Iris pigment epithelial cell (primary cell): Measurements from ENCODE around the gene SMIM36.
"Not testable (repeated sequence)": the region's sequence is repeated elsewhere in the genome, so short reads cannot be mapped to it uniquely, and the experiment has no call there.

Source experiments
- DNase-seq: peaks from one replicate; pipeline ENCODE4 v3.0.0-alpha.2; 2011; ENCODE audit warnings: low read depth

SMIM36 gene

GRCh38 chr17:55510986-55511721 is at the start of gene SMIM36:
Gene SMIM36, minus strand, starts transcription at chr17:55511452.
- DNase-seq = no peak

GRCh38 chr17:55555772-55556171 is 44.5 kb upstream of the SMIM36 start:
- DNase-seq = no peak

DNA sequence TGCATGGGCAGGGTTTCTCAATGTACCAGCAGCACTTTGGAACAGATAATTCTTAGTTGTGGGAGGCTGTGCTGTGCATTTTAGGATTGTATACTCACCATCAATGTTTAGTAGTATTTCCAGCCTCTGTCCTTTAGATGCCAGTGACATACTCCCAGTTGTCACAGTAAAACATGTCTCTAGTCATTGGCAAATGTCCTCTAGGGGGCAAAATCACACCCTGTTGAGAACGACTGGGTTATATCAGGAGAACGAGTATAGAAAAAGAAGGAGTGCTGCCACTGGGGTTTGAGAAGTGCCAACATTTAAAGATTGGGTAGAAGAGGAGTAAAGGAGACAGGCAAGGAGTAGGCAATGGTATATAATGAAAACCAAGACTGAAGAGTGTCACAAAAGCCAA is 37.9 kb upstream of the SMIM36 start:
- no peak for DNase-seq

DNA sequence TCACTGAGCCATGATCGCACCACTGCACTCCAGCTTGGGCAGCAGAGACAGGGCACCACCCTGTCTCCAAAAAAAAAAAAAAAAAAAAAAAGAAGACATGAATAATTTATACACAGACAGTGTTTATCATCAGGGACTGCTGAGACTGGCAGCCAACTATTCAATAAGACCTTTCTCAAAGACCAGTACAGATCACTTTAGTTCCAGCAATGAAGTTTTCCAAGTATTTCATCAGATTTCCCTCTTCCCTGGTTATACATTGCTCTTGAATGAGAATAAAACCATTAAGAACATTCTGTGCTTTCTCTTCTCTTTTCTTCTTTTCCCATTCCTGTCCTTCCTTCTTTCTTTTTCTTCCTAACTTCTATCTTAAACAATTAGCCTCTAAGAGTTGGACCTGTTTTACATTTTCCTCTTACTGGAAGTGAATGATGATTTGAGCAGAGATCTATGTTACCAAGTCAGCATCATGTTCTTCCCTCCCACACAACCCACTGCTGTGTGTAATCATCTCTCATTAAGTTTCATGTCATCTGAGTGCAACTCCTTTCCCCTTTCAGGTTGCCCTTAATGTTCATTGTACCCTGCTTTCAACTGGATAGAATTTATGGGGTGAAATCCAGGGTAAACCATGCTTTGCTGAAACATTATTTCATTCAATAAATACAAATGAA is 35.9 kb upstream of the SMIM36 start:
- peak; percentile 60 for DNase-seq

GRCh38 chr17:55546481-55546880 is 35.2 kb upstream of the SMIM36 start:
- no peak for DNase-seq

DNA sequence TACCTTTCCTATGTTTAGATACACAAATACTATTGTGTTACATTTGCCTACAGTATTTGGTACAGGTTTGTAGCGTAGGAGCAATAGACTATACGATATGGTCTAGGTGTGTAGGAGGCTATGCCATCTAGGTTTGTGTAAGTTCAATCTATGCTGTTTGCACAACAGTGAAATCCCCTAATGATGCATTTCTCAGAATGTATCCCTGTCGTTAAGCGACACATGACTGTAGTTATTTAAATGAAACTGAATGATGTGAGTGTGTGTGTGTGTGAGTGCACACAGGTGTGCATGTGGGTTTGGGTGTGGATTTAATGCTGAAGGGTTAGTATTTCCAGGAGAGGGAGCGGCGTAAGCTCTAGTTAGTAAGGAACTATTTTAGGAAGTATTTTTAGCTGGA is 34.6 kb upstream of the SMIM36 start:
- no peak for DNase-seq

GRCh38 chr17:55543709-55544108 is 32.5 kb upstream of the SMIM36 start:
- DNase-seq = no peak

DNA sequence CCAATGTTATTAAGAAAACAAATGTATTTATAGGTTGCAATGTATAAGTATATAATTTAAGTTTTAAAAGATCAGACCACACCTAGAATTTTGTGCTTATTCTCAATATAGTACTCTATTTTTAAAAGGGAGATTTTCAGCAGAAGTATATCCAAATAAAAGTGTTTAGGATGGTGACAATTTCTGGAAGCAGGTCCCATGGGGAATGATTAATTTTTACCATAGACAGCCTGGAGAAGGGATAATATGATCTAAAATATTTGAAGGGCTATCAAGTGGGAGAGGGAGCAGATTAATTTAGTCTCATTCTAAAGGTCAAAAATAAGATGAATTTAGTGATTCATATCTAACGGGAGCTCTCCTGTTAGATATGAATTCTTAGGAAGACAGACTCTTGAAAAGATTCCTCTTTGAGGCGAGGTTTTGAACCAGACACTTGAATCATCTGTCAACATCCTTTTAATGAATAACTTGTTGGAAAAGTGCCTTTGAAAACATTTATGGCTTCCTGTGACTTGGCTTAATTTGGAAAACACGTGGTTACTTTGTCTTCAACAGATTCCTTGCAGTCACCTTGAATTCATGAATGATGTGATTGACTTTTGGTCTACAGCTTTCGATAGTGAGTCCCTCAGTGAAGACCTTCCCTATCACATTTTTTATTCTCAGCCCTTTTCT is 29.3 kb upstream of the SMIM36 start:
- DNase-seq = peak; percentile 85

- DNase-seq = no peak
Measured at GRCh38 chr17:55536205-55536604, 25.0 kb upstream of the SMIM36 start.

- peak; percentile 62 for DNase-seq
Measured at GRCh38 chr17:55533608-55534007, 22.4 kb upstream of the SMIM36 start.

DNA sequence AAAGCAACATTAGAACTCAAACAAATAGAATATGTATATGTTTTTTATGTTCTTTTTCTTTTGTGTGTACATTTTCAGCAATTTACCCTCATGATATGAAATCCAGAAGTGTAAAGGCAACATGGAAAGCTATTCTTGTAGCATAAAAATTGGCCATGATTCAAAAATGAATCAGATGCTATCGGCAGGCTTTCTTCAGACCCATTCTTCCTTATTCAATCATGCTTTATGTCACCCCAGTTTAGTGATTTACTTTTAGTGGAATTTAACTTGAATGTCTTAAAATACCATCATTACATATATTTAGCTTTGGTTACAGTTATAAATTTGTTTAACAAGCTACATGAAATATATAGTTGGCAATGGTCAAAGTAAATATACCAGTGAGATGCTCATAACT is 21.4 kb upstream of the SMIM36 start:
- DNase-seq = peak; percentile 32

- DNase-seq = no peak
Measured at GRCh38 chr17:55531053-55531728, 19.9 kb upstream of the SMIM36 start.

DNA sequence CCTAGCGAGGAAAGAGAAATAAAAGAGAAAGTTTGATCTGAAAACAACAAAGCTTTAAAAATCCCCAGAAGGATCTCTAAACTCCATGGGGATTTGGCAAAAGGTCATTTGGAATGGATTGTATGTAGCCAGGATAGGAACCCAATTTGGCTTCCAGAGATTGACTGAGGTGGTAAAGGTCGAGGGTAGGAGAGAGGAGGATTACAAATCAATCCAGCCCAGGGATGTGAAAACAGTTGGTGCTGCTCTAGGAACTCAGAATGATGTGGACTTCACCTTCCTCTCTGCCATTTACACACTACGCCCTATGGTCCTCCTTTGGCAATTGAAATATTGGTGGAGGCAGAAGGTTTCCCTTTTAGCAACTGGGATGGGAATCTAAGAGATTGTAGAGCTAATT is 18.8 kb upstream of the SMIM36 start:
- no peak for DNase-seq

- peak; percentile 84 for DNase-seq
Measured at GRCh38 chr17:55527540-55528118, 16.4 kb upstream of the SMIM36 start.

- DNase-seq = no peak
Measured at GRCh38 chr17:55524440-55525220, 13.4 kb upstream of the SMIM36 start.

DNA sequence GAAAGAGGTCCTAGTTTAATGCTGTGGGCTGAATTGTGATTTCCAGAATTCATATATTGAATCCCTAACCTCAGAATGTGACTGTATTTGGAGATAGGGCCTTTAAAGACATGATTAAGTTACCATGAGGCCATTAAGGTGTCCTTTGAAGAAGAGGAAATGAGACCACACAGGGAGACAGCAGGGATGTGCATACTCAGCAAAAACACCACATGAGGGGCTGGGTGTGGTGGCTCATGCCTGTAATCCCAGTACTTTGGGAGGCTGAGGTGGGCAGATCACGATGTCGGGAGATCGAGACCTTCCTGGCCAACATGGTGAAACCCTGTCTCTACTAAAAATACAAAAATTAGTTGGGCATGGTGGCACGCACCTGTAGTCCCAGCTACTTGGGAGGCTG is 11.8 kb upstream of the SMIM36 start:
- not testable (repeated sequence) for DNase-seq

DNA sequence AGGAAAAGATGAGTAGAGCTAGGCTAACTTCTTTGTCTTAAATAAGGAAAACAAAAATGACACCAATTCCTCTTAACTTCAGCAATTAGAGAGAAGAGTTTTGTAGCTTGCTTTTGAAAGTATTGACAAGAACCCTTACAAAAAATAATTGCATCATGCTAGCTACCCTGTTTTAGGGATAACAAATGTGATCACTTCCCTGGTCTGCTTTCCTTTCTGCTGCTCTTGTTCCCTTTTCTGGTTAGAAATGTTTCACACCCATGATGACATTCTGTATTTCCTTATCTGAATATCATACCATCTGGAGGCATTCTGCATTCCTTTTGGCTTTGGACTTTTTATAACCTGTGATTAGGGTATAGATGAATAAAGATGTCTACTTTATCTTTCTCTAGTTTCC is 9.9 kb upstream of the SMIM36 start:
- no peak for DNase-seq

GRCh38 chr17:55520402-55520801 is 9.2 kb upstream of the SMIM36 start:
- no peak for DNase-seq

GRCh38 chr17:55518510-55518909 is 7.3 kb upstream of the SMIM36 start:
- no peak for DNase-seq

- peak; percentile 59 for DNase-seq
Measured at GRCh38 chr17:55513885-55514590, 2.8 kb upstream of the SMIM36 start.

GRCh38 chr17:55507669-55508068 is 3.6 kb downstream of the SMIM36 start:
- DNase-seq = not testable (repeated sequence)
